Astrocyte (in vitro differentiated cells and primary cell): Measurements from ENCODE around the gene IFI44L.

Experiments
- EZH2 ChIP-seq: IDR thresholded peaks from 2 replicates; pipeline ENCODE4 v1.6.1; 2012; ENCODE audit warnings: mild to moderate bottlenecking, low read length, inconsistent platforms; ENCODE audit not compliant: insufficient read depth
- TF ChIP-seq, protein P1 (sequence below): IDR thresholded peaks from 2 replicates; pipeline ENCODE4 v1.5.1; 2011; ENCODE audit warnings: low read depth, mild to moderate bottlenecking, inconsistent platforms, low read length, moderate library complexity; ENCODE audit not compliant: insufficient read depth

DNA sequence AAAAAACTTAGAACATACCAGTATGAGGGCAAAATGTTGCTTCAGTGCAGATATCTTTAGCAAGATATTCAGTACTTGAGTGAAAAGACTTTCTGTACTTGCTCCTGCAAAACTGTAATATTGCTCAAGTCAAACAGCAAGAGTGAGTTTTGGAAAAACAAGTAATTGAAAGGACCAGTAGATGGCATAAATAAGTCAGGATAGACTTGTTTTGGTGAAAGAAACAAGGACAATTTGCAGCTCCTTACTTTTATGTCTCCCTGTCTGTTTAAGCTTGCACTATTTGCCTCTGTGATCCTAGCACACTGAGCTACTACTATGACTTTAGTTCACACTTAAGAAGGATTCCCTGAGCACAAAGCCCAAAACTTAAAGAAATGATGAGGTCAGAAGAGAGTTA is 68.4 kb downstream of the IFI44L start:
- TF ChIP-seq, protein P1, sequence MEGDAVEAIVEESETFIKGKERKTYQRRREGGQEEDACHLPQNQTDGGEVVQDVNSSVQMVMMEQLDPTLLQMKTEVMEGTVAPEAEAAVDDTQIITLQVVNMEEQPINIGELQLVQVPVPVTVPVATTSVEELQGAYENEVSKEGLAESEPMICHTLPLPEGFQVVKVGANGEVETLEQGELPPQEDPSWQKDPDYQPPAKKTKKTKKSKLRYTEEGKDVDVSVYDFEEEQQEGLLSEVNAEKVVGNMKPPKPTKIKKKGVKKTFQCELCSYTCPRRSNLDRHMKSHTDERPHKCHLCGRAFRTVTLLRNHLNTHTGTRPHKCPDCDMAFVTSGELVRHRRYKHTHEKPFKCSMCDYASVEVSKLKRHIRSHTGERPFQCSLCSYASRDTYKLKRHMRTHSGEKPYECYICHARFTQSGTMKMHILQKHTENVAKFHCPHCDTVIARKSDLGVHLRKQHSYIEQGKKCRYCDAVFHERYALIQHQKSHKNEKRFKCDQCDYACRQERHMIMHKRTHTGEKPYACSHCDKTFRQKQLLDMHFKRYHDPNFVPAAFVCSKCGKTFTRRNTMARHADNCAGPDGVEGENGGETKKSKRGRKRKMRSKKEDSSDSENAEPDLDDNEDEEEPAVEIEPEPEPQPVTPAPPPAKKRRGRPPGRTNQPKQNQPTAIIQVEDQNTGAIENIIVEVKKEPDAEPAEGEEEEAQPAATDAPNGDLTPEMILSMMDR = peak; percentile 22
- no peak for TF ChIP-seq EZH2
